HEK293 (cell line): ENCODE data around the gene MTMR1.

Source experiments
- CTCF ChIA-PET: fragments of 350-600 bp; formaldehyde crosslinking; extraction: SDS; loops from one replicate; lab custom pipeline; 2021; ENCODE audit warnings: antibody characterized with exemption; lab: Yijun Ruan, JAX
- POLR2A ChIA-PET: fragments of 300-600 bp; formaldehyde crosslinking; extraction: SDS; loops from one replicate; lab custom pipeline; 2020; ENCODE audit warnings: antibody characterized with exemption, inconsistent platforms; lab: Yijun Ruan, JAX
- H3K27ac ChIP-seq: fragments of 200-500 bp; sonication (Bioruptor generic); 2 replicates; pipeline ENCODE4 v1.5.1; 2014; ENCODE audit warnings: low read depth, low read length, control low read depth, inconsistent platforms; ENCODE audit errors: extremely low read depth
- H3K36me3 ChIP-seq, 2 experiments: fragments of 200-500 bp in 1 of 2; sonication (Bioruptor generic) in 1 of 2; 1 replicate in 1 of 2; 2 replicates in 1 of 2; pipeline ENCODE4 v1.5.1; 2014 to 2017; ENCODE audit warnings: inconsistent platforms in 2 of 2, low read length in 2 of 2; ENCODE audit not compliant: control insufficient read depth in 2 of 2, insufficient read depth in 1 of 2
- H3K4me1 ChIP-seq: fragments of 200-500 bp; sonication (Bioruptor generic); 2 replicates; pipeline ENCODE4 v1.5.1; 2014; ENCODE audit warnings: mild to moderate bottlenecking, low read length, inconsistent platforms; ENCODE audit not compliant: control insufficient read depth, insufficient read depth
- H3K4me3 ChIP-seq: 2 replicates; pipeline ENCODE4 v1.5.1; 2011; ENCODE audit warnings: low read depth, mild to moderate bottlenecking, control low read depth, low read length, moderate library complexity
- H3K9me3 ChIP-seq: fragments of 200-500 bp; sonication (Bioruptor generic); 2 replicates; pipeline ENCODE4 v1.5.1; 2014; ENCODE audit warnings: low read depth, low read length, inconsistent platforms; ENCODE audit not compliant: control insufficient read depth, insufficient read depth
- MEIS1 ChIP-seq: sonication (generic); formaldehyde crosslinking; IDR thresholded peaks from 2 replicates; pipeline ENCODE4 v1.8.1; 2022; ENCODE audit warnings: missing genetic modification reagents, mild to moderate bottlenecking, borderline replicate concordance
- MZF1 ChIP-seq: fragments of 450-650 bp; formaldehyde crosslinking; IDR thresholded peaks from 2 replicates; pipeline ENCODE4 v1.5.1; 2017; ENCODE audit warnings: missing biosample characterization, missing genetic modification characterization, borderline replicate concordance
- ZBTB8A ChIP-seq: fragments of 450-650 bp; formaldehyde crosslinking; IDR thresholded peaks from 2 replicates; pipeline ENCODE4 v1.5.1; 2016; ENCODE audit warnings: missing biosample characterization, missing genetic modification characterization
- ZNF112 ChIP-seq: fragments of 450-650 bp; formaldehyde crosslinking; IDR thresholded peaks from 2 replicates; pipeline ENCODE4 v1.5.0; 2017; ENCODE audit warnings: missing biosample characterization, missing genetic modification characterization
- ZNF132 ChIP-seq: fragments of 450-650 bp; formaldehyde crosslinking; IDR thresholded peaks from 2 replicates; pipeline ENCODE4 v1.5.1; 2017; ENCODE audit warnings: missing biosample characterization, missing genetic modification characterization, borderline replicate concordance
- ZNF138 ChIP-seq: fragments of 450-650 bp; formaldehyde crosslinking; IDR thresholded peaks from 2 replicates; pipeline ENCODE4 v1.5.1; 2016; ENCODE audit warnings: missing biosample characterization, missing genetic modification characterization, borderline replicate concordance
- ZNF184 ChIP-seq: fragments of 450-650 bp; IDR thresholded peaks from 2 replicates; pipeline ENCODE4 v1.5.1; 2018; ENCODE audit warnings: missing biosample characterization, mild to moderate bottlenecking, missing genetic modification characterization
- ZNF223 ChIP-seq: fragments of 450-650 bp; formaldehyde crosslinking; IDR thresholded peaks from 2 replicates; pipeline ENCODE4 v1.5.1; 2016; ENCODE audit warnings: missing biosample characterization, missing genetic modification characterization
- ZNF239 ChIP-seq: fragments of 450-650 bp; formaldehyde crosslinking; IDR thresholded peaks from 2 replicates; pipeline ENCODE4 v1.5.1; 2016; ENCODE audit warnings: missing biosample characterization, missing genetic modification characterization
- ZNF292 ChIP-seq: fragments of 450-650 bp; formaldehyde crosslinking; IDR thresholded peaks from 2 replicates; pipeline ENCODE4 v1.5.1; 2016; ENCODE audit warnings: low read depth, missing biosample characterization, missing genetic modification characterization, borderline replicate concordance
- ZNF354C ChIP-seq: fragments of 450-650 bp; formaldehyde crosslinking; IDR thresholded peaks from 2 replicates; pipeline ENCODE4 v1.5.1; 2016; ENCODE audit warnings: missing biosample characterization, missing genetic modification characterization, low read depth, borderline replicate concordance
- ZNF510 ChIP-seq: fragments of 450-650 bp; formaldehyde crosslinking; IDR thresholded peaks from 2 replicates; pipeline ENCODE4 v1.5.1; 2018; ENCODE audit warnings: mild to moderate bottlenecking, missing genetic modification characterization, missing biosample characterization; ENCODE audit not compliant: insufficient replicate concordance
- ZNF664 ChIP-seq: fragments of 450-650 bp; formaldehyde crosslinking; IDR thresholded peaks from 2 replicates; pipeline ENCODE4 v1.5.1; 2016; ENCODE audit warnings: missing biosample characterization, missing genetic modification characterization
- ZNF792 ChIP-seq: fragments of 450-650 bp; formaldehyde crosslinking; IDR thresholded peaks from 2 replicates; pipeline ENCODE4 v1.5.1; 2016; ENCODE audit warnings: missing biosample characterization, missing genetic modification characterization
- ZNF837 ChIP-seq: fragments of 450-650 bp; formaldehyde crosslinking; IDR thresholded peaks from 2 replicates; pipeline ENCODE4 v1.5.1; 2016; ENCODE audit warnings: missing biosample characterization, missing genetic modification characterization
- ZSCAN16 ChIP-seq: fragments of 450-650 bp; formaldehyde crosslinking; IDR thresholded peaks from 2 replicates; pipeline ENCODE4 v1.5.1; 2016; ENCODE audit warnings: missing biosample characterization, missing genetic modification characterization
- ZSCAN23 ChIP-seq: fragments of 450-650 bp; formaldehyde crosslinking; IDR thresholded peaks from 2 replicates; pipeline ENCODE4 v1.5.1; 2016; ENCODE audit warnings: missing biosample characterization, missing genetic modification characterization
- TF ChIP-seq, protein P1 (sequence below): fragments of 450-650 bp; formaldehyde crosslinking; IDR thresholded peaks from 2 replicates; pipeline ENCODE4 v1.5.1; 2016; ENCODE audit warnings: missing biosample characterization, missing genetic modification characterization, borderline replicate concordance
- TF ChIP-seq, protein P2 (sequence below): fragments of 450-650 bp; formaldehyde crosslinking; IDR thresholded peaks from 2 replicates; pipeline ENCODE4 v1.5.1; 2016; ENCODE audit warnings: missing biosample characterization, missing genetic modification characterization
- TF ChIP-seq, protein P3 (sequence below): fragments of 450-650 bp; formaldehyde crosslinking; IDR thresholded peaks from 2 replicates; pipeline ENCODE4 v1.5.1; 2016; ENCODE audit warnings: missing biosample characterization, missing genetic modification characterization, borderline replicate concordance
- TF ChIP-seq, protein P4 (sequence below): fragments of 450-650 bp; formaldehyde crosslinking; IDR thresholded peaks from 2 replicates; pipeline ENCODE4 v1.5.0; 2017; ENCODE audit warnings: missing biosample characterization, missing genetic modification characterization, borderline replicate concordance
- TF ChIP-seq, protein P5 (sequence below): fragments of 450-650 bp; formaldehyde crosslinking; conservative IDR thresholded peaks from 2 replicates; pipeline ENCODE4 v1.5.1; 2016; ENCODE audit warnings: low read depth, missing biosample characterization, missing genetic modification characterization

MTMR1 gene

DNA sequence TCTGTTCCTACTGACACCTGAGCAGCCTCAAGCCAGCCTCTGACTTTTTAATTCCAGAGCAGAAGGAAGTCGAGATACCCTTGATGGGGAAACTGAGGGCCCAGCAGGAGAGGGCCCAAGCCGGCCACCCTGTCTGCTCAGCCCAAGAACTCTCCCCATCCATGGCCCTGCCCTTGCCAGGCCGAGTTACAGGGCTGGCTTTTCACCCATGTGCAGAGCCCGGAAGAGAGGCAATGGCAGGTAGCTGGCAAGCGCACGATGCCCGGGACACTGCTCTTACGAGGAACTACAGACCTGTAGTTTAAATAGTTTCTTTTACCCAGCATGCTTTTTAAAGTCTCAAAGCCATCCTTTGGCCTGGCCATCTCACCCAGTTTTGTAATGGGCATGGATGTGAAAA is 79.9 kb downstream of the MTMR1 start:
- no peaks in the 10 kb centered on the region for H3K9me3 ChIP-seq
- H3K36me3 ChIP-seq: peaks cover 0 to 25% of the 10 kb centered on the region in 2 experiments; a peak in 1 of 3 replicates
- TF ChIP-seq ZSCAN23 (tag by site-specific recombination) (no peak), ZSCAN16 (no peak), ZNF112 (tag by site-specific recombination) (no peak), MZF1 (tag by site-specific recombination) (no peak), MEIS1 (CRISPR knock-in tag) (no peak), ZNF354C (tag by site-specific recombination) (no peak), ZBTB8A (no peak), ZNF132 (tag by site-specific recombination) (no peak), ZNF138 (tag by site-specific recombination) (no peak)
- TF ChIP-seq, protein P1, sequence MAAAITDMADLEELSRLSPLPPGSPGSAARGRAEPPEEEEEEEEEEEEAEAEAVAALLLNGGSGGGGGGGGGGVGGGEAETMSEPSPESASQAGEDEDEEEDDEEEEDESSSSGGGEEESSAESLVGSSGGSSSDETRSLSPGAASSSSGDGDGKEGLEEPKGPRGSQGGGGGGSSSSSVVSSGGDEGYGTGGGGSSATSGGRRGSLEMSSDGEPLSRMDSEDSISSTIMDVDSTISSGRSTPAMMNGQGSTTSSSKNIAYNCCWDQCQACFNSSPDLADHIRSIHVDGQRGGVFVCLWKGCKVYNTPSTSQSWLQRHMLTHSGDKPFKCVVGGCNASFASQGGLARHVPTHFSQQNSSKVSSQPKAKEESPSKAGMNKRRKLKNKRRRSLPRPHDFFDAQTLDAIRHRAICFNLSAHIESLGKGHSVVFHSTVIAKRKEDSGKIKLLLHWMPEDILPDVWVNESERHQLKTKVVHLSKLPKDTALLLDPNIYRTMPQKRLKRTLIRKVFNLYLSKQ: no peak
- TF ChIP-seq, protein P2, sequence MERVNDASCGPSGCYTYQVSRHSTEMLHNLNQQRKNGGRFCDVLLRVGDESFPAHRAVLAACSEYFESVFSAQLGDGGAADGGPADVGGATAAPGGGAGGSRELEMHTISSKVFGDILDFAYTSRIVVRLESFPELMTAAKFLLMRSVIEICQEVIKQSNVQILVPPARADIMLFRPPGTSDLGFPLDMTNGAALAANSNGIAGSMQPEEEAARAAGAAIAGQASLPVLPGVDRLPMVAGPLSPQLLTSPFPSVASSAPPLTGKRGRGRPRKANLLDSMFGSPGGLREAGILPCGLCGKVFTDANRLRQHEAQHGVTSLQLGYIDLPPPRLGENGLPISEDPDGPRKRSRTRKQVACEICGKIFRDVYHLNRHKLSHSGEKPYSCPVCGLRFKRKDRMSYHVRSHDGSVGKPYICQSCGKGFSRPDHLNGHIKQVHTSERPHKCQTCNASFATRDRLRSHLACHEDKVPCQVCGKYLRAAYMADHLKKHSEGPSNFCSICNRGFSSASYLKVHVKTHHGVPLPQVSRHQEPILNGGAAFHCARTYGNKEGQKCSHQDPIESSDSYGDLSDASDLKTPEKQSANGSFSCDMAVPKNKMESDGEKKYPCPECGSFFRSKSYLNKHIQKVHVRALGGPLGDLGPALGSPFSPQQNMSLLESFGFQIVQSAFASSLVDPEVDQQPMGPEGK (tag by site-specific recombination): no peak
- TF ChIP-seq, all 188 proteins: peak for 0
- Histone ChIP-seq H3K4me1 (no peaks in the 10 kb centered on the region), H3K4me3 (no peak overlapping the region), H3K27ac (no peak overlapping the region)
- POLR2A ChIA-PET: no interaction called here
- CTCF ChIA-PET: interaction anchor here (0.6 to 4.6 kb wide), 13 partner anchors 8 to 378 kb away, joined by 3 to 99 read pairs (median 4); no protein-coding TSS in a partner anchor

DNA sequence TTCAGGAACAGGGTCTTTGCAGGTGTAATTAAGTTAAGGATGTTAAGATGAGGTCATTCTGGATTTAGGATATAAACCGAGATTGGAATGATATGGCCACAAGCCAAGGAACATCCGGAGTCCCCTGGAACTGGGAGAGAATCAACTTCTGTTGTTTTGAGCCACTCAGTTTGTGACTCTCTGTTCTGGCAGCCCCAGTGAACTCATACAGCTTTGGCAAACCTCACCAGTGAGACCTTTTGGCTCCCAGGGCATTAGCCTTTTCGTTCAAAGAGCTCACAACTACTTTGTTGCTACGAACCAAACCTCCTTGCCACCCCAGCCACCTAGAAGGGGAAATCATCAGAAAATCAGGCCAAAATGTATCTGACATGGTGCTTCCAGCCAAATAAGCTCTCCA is 80.4 kb downstream of the MTMR1 start:
- CTCF ChIA-PET: interaction anchor here (0.9 to 4.6 kb wide), 4 partner anchors 8 to 377 kb away, joined by 3 to 99 read pairs (median 16); no protein-coding TSS in a partner anchor
- TF ChIP-seq, protein P3, sequence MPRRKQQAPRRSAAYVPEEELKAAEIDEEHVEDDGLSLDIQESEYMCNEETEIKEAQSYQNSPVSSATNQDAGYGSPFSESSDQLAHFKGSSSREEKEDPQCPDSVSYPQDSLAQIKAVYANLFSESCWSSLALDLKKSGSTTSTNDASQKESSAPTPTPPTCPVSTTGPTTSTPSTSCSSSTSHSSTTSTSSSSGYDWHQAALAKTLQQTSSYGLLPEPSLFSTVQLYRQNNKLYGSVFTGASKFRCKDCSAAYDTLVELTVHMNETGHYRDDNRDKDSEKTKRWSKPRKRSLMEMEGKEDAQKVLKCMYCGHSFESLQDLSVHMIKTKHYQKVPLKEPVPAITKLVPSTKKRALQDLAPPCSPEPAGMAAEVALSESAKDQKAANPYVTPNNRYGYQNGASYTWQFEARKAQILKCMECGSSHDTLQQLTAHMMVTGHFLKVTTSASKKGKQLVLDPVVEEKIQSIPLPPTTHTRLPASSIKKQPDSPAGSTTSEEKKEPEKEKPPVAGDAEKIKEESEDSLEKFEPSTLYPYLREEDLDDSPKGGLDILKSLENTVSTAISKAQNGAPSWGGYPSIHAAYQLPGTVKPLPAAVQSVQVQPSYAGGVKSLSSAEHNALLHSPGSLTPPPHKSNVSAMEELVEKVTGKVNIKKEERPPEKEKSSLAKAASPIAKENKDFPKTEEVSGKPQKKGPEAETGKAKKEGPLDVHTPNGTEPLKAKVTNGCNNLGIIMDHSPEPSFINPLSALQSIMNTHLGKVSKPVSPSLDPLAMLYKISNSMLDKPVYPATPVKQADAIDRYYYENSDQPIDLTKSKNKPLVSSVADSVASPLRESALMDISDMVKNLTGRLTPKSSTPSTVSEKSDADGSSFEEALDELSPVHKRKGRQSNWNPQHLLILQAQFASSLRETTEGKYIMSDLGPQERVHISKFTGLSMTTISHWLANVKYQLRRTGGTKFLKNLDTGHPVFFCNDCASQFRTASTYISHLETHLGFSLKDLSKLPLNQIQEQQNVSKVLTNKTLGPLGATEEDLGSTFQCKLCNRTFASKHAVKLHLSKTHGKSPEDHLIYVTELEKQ (tag by site-specific recombination): no peak
- no peak for TF ChIP-seq ZNF239 (tag by site-specific recombination)
- TF ChIP-seq, protein P4, sequence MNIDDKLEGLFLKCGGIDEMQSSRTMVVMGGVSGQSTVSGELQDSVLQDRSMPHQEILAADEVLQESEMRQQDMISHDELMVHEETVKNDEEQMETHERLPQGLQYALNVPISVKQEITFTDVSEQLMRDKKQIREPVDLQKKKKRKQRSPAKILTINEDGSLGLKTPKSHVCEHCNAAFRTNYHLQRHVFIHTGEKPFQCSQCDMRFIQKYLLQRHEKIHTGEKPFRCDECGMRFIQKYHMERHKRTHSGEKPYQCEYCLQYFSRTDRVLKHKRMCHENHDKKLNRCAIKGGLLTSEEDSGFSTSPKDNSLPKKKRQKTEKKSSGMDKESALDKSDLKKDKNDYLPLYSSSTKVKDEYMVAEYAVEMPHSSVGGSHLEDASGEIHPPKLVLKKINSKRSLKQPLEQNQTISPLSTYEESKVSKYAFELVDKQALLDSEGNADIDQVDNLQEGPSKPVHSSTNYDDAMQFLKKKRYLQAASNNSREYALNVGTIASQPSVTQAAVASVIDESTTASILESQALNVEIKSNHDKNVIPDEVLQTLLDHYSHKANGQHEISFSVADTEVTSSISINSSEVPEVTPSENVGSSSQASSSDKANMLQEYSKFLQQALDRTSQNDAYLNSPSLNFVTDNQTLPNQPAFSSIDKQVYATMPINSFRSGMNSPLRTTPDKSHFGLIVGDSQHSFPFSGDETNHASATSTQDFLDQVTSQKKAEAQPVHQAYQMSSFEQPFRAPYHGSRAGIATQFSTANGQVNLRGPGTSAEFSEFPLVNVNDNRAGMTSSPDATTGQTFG (tag by site-specific recombination): no peak
- no peak for TF ChIP-seq ZNF510 (tag by site-specific recombination)
- no peak for TF ChIP-seq ZNF837
- TF ChIP-seq ZNF292: no peak
- TF ChIP-seq ZNF184 (tag by site-specific recombination): no peak
- TF ChIP-seq ZNF223 (tag by site-specific recombination): no peak
- no peak for TF ChIP-seq ZNF664 (tag by site-specific recombination)
- TF ChIP-seq ZNF792 (tag by site-specific recombination): no peak
- TF ChIP-seq, protein P5, sequence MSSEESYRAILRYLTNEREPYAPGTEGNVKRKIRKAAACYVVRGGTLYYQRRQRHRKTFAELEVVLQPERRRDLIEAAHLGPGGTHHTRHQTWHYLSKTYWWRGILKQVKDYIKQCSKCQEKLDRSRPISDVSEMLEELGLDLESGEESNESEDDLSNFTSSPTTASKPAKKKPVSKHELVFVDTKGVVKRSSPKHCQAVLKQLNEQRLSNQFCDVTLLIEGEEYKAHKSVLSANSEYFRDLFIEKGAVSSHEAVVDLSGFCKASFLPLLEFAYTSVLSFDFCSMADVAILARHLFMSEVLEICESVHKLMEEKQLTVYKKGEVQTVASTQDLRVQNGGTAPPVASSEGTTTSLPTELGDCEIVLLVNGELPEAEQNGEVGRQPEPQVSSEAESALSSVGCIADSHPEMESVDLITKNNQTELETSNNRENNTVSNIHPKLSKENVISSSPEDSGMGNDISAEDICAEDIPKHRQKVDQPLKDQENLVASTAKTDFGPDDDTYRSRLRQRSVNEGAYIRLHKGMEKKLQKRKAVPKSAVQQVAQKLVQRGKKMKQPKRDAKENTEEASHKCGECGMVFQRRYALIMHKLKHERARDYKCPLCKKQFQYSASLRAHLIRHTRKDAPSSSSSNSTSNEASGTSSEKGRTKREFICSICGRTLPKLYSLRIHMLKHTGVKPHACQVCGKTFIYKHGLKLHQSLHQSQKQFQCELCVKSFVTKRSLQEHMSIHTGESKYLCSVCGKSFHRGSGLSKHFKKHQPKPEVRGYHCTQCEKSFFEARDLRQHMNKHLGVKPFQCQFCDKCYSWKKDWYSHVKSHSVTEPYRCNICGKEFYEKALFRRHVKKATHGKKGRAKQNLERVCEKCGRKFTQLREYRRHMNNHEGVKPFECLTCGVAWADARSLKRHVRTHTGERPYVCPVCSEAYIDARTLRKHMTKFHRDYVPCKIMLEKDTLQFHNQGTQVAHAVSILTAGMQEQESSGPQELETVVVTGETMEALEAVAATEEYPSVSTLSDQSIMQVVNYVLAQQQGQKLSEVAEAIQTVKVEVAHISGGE (tag by site-specific recombination): no peak

More for the DNA sequence above, 80.4 kb downstream of the MTMR1 start:
- no peaks in the 10 kb centered on the region for H3K9me3 ChIP-seq
- no peaks in the 10 kb centered on the region for H3K4me1 ChIP-seq
- peaks cover 0 to 20% of the 10 kb centered on the region in 2 experiments; a peak in 1 of 3 replicates for H3K36me3 ChIP-seq
- H3K27ac ChIP-seq: no peak overlapping the region
- H3K4me3 ChIP-seq: no peak overlapping the region
- POLR2A ChIA-PET: no interaction called here
